Activated CD8-positive, alpha-beta T cell treated with anti-CD3 and anti-CD28 coated beads for 36 hours (primary cell): ENCODE results near the gene MTMR3. TPM values are rescaled to one million over a fixed set of nuclear protein-coding genes. Genes with fewer than 3 reads are reported as not detected.

Experiments
- ATAC-seq: fragments of 200-7000 bp; cut with Tn5 transposase; one replicate; pipeline ENCODE4 v1.10.0; 2021; ENCODE audit warnings: mild to moderate bottlenecking, moderate library complexity
- CTCF ChIA-PET: fragments of 350-600 bp; sonication (Branson Sonifier 250); formaldehyde crosslinking; loops from one replicate; lab custom pipeline; 2021; ENCODE audit warnings: antibody characterized with exemption; lab: Charles Lee
- POLR2A ChIA-PET: fragments of 350-600 bp; sonication (Branson Sonifier 250); formaldehyde crosslinking; loops from one replicate; lab custom pipeline; 2021; ENCODE audit warnings: antibody characterized with exemption; lab: Charles Lee
- DNase-seq: peaks from one replicate; pipeline ENCODE4 v3.0.0-alpha.2; 2020
- H3K27ac Mint-ChIP-seq: one replicate; pipeline ENCODE4 v1.8.0; 2021; ENCODE audit warnings: mild to moderate bottlenecking, mixed read lengths
- H3K27me3 Mint-ChIP-seq: one replicate; pipeline ENCODE4 v1.8.0; 2021; ENCODE audit warnings: mixed read lengths
- H3K36me3 Mint-ChIP-seq: one replicate; pipeline ENCODE4 v1.8.0; 2021; ENCODE audit warnings: low read depth, mixed read lengths
- H3K4me1 Mint-ChIP-seq: one replicate; pipeline ENCODE4 v1.8.0; 2021; ENCODE audit warnings: low read depth, mixed read lengths
- H3K4me3 Mint-ChIP-seq: one replicate; pipeline ENCODE4 v1.8.0; 2021; ENCODE audit warnings: mild to moderate bottlenecking, moderate library complexity, mixed read lengths
- H3K9me3 Mint-ChIP-seq: one replicate; pipeline ENCODE4 v1.8.0; 2021; ENCODE audit warnings: mixed read lengths
- intact Hi-C: fragments of 100-400 bp; cut with micrococcal nuclease; formaldehyde crosslinking; loops from one replicate; pipeline ENCODE4 v1.10.0; 2022
- total RNA-seq, 2 experiments: library from RNA; stranded (reverse); gene quantifications; one replicate each; pipeline ENCODE4 v1.2.3, GENCODE V29; 2021
- TF ChIP-seq, protein P1 (sequence below): fragments of 200-600 bp; IDR thresholded peaks from one replicate; pipeline ENCODE4 v1.8.0; 2022; ENCODE audit warnings: antibody characterized with exemption, mild to moderate bottlenecking

The MTMR3 gene
- total RNA-seq, 2 experiments from 2014 or later = 19.5 to 21.3 TPM

DNA sequence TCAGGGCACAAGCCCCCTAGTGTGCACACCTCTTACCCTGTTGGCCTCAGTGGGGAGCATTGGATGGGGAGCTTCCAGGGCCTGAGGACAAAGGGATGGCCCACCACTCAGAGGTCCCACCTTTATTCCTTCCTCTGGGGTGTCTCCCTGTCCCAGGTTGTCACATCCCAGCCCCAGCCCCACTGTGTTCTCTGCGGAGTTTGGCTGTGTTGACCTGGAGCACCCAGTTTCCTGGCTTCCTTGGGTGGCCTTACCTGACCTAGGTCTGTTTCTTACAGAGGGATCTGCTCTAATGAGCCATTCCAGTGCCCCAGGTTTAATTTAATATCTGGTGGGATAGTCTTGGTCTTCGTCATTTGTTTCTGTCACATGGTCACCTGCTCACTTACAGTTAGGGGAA, 158.5 kb downstream of the MTMR3 start:
- intact Hi-C loops = no loop called here
- no peak overlapping the region for H3K27ac Mint-ChIP-seq
- no peaks in the 10 kb centered on the region for H3K9me3 Mint-ChIP-seq
- DNase-seq = no peak
- TF ChIP-seq, protein P1, sequence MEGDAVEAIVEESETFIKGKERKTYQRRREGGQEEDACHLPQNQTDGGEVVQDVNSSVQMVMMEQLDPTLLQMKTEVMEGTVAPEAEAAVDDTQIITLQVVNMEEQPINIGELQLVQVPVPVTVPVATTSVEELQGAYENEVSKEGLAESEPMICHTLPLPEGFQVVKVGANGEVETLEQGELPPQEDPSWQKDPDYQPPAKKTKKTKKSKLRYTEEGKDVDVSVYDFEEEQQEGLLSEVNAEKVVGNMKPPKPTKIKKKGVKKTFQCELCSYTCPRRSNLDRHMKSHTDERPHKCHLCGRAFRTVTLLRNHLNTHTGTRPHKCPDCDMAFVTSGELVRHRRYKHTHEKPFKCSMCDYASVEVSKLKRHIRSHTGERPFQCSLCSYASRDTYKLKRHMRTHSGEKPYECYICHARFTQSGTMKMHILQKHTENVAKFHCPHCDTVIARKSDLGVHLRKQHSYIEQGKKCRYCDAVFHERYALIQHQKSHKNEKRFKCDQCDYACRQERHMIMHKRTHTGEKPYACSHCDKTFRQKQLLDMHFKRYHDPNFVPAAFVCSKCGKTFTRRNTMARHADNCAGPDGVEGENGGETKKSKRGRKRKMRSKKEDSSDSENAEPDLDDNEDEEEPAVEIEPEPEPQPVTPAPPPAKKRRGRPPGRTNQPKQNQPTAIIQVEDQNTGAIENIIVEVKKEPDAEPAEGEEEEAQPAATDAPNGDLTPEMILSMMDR = no peak
- POLR2A ChIA-PET = interaction anchor here (0.6 kb wide), 1 partner anchor 170 kb away, joined by 3 read pairs; no protein-coding TSS in a partner anchor
- peaks cover 2% of the 10 kb centered on the region for H3K27me3 Mint-ChIP-seq
- CTCF ChIA-PET = no interaction called here
- H3K4me1 Mint-ChIP-seq = no peaks in the 10 kb centered on the region
- no peak for ATAC-seq
- no peak overlapping the region for H3K4me3 Mint-ChIP-seq
- no peaks in the 10 kb centered on the region for H3K36me3 Mint-ChIP-seq

DNA sequence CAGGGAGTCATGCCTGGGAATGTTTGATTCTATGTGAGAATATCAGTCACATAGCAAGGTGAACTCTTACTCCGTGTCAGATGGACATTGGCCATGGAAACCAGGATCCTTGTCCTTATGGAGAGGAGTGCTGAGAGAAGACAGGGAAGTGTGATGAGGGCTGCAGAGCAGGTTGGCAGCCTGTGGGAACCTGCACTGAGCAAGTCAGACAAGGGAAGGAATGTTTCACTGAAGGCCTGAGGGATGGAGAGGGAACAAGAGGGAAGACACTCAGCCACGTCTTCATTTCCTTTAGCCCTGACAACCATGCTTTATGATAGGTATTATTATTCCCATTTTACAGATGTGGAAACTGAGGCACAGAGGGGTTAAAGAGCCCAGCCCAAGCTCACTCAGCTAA, 158.9 kb downstream of the MTMR3 start:
- Mint-ChIP-seq H3K27ac (no peak overlapping the region), H3K4me1 (peaks cover 2% of the 10 kb centered on the region), H3K36me3 (no peaks in the 10 kb centered on the region), H3K27me3 (peaks cover 2% of the 10 kb centered on the region), H3K4me3 (no peak overlapping the region), H3K9me3 (no peaks in the 10 kb centered on the region)
- intact Hi-C loops = no loop called here
- no peak for ATAC-seq
- TF ChIP-seq, protein P1 = no peak
- DNase-seq = no peak
- ChIA-PET POLR2A (interaction anchor here (0.6 kb wide), 1 partner anchor 170 kb away, joined by 3 read pairs; no protein-coding TSS in a partner anchor), CTCF (no interaction called here)

DNA sequence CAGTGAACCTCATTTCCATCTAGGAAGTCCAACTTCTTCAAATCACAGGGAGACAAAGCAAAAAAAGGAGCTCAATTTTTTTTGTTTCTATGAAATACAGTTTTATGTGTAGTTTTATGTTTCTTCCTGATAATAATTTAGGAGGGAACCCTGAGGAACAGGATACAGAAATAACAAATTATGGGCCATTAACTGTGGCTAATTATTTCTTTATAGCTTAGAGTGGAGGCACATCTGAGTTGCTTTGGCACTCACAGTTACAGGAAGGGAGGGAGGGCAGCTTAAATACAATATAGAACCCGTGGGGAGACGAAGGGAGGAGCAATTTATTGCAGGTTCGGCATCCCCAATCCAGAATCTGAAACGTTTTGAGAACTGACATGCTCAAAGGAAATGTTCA, 160.2 kb downstream of the MTMR3 start:
- POLR2A ChIA-PET = no interaction called here
- Mint-ChIP-seq H3K4me1 (peaks cover 8% of the 10 kb centered on the region), H3K4me3 (no peak overlapping the region), H3K9me3 (no peaks in the 10 kb centered on the region), H3K27ac (no peak overlapping the region), H3K27me3 (peaks cover 2% of the 10 kb centered on the region), H3K36me3 (no peaks in the 10 kb centered on the region)
- DNase-seq = no peak
- CTCF ChIA-PET = interaction anchor here (0.9 kb wide), 1 partner anchor 38 kb away, joined by 5 read pairs; no protein-coding TSS in a partner anchor
- TF ChIP-seq, protein P1 = no peak
- no peak for ATAC-seq
- intact Hi-C loops = no loop called here

DNA sequence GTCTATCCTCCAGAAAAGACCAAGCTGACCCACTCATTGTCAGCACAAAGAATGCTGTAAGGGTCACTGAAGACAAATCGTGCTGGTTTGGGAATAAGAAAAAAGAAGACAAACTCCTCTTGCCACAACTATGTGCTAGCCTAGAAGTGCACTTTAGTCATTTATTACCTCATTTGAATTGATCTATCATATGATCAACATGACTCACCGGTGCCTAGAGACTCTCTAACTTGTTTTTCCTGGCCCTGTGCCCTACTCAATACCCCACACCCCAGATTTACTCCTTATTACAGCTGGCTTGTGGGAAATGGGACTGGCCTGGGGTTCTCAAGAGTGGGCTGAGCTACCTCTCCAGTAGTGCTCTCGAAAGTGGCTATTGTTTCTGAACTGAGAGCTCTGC, 161.4 kb downstream of the MTMR3 start:
- Mint-ChIP-seq H3K4me3 (no peak overlapping the region), H3K4me1 (peaks cover 8% of the 10 kb centered on the region), H3K36me3 (no peaks in the 10 kb centered on the region), H3K27me3 (peaks cover 2% of the 10 kb centered on the region), H3K9me3 (no peaks in the 10 kb centered on the region), H3K27ac (no peak overlapping the region)
- ChIA-PET CTCF (no interaction called here), POLR2A (no interaction called here)
- ATAC-seq (no peak), DNase-seq (no peak)
- intact Hi-C loops = no loop called here
- TF ChIP-seq, protein P1 = no peak

DNA sequence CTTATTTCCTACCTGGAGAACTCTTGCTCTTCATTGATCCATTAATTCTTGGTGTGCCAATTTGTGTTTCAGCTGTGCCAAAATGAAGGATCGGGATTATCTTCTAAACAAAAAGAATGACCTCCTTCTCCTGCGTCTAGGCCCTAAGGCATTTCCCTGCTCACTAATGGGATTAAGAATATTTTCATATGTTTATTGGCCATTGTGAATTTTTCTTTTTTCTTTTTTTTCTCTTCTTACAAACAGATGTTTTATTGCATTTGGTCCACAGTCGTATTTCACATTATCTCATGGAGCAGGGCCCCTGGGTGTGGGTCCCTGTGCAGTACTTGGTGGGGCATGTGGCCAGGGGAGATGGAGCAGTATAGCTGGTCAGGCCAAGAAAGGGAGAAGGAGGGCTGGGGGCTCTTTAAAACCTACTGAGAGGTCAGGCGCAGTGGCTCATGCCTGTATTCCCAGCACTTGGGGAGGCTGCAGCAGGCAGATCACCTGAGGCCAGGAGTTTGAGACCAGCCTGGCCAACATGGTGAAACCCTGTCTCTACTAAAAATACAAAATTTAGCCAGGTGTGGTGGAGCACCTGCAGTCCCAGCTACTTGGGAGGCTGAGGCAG, 162.0 kb downstream of the MTMR3 start:
- intact Hi-C loops = no loop called here
- Mint-ChIP-seq H3K4me1 (peaks cover 8% of the 10 kb centered on the region), H3K27ac (no peak overlapping the region), H3K4me3 (no peak overlapping the region), H3K9me3 (no peaks in the 10 kb centered on the region), H3K27me3 (peaks cover 2% of the 10 kb centered on the region), H3K36me3 (no peaks in the 10 kb centered on the region)
- ChIA-PET POLR2A (no interaction called here), CTCF (no interaction called here)
- TF ChIP-seq, protein P1 = no peak
- DNase-seq (no peak), ATAC-seq (no peak)
